ENCODE measurements around the gene TMEM254. TPM values are rescaled to one million over a fixed set of nuclear protein-coding genes. Genes with fewer than 3 reads are reported as not detected.

Gene TMEM254
- total and polyA plus RNA-seq, 3 donors from 2014 or later = 51.5 to 69.6 (median 53.0) TPM

- H3K27me3 ChIP-seq = no peaks in the 10 kb centered on the region
- no peaks in the 10 kb centered on the region for H3K36me3 ChIP-seq (ENCODE audit: low read depth, missing control alignments)
- H3K9me3 ChIP-seq = no peaks in the 10 kb centered on the region
- intact Hi-C loops (cut with DNase I; ENCODE audit: low total_unique reads) = no loop called here
- DNase-seq = no peak
- TF ChIP-seq CTCF (IDR thresholded peaks at IDR 0.05) (no peak), POLR2A (IDR thresholded peaks at IDR 0.05) (no peak)
- H3K4me1 ChIP-seq = peaks cover 6% of the 10 kb centered on the region
- WGBS, 2 donors = 2% methylated on average over 10 to 12 of the region's 12 CpGs
- peak overlapping the region; percentile 95 to 98 for H3K27ac ChIP-seq
- peak overlapping the region; percentile 83 to 94 for H3K4me3 ChIP-seq
These were observed 851 bp downstream of the TMEM254 start for GRCh38 chr10:80079312-80079719.

GRCh38 chr10:80081026-80081425 lies 2.6 kb downstream of the TMEM254 start:
- no peak overlapping the region for H3K27ac ChIP-seq
- TF ChIP-seq CTCF (IDR thresholded peaks at IDR 0.05) (no peak), POLR2A (IDR thresholded peaks at IDR 0.05) (no peak)
- DNase-seq = no peak
- no peaks in the 10 kb centered on the region for H3K9me3 ChIP-seq
- no peaks in the 10 kb centered on the region for H3K36me3 ChIP-seq (ENCODE audit: low read depth, missing control alignments)
- H3K4me1 ChIP-seq = peaks cover 6% of the 10 kb centered on the region
- no peak overlapping the region for H3K4me3 ChIP-seq
- WGBS, 2 donors = 71 to 81% methylated on average over 9 of the region's 9 CpGs
- intact Hi-C loops (cut with DNase I; ENCODE audit: low total_unique reads) = no loop called here
- no peaks in the 10 kb centered on the region for H3K27me3 ChIP-seq

GRCh38 chr10:80081801-80082750 lies 3.6 kb downstream of the TMEM254 start:
- H3K36me3 ChIP-seq (ENCODE audit: low read depth, missing control alignments) = no peaks in the 10 kb centered on the region
- WGBS, 2 donors = 67 to 78% methylated on average over 5 of the region's 5 CpGs
- no peak for DNase-seq
- no peaks in the 10 kb centered on the region for H3K9me3 ChIP-seq
- H3K4me1 ChIP-seq = peaks cover 6% of the 10 kb centered on the region
- no peaks in the 10 kb centered on the region for H3K27me3 ChIP-seq
- H3K4me3 ChIP-seq = no peak overlapping the region
- intact Hi-C loops (cut with DNase I; ENCODE audit: low total_unique reads) = no loop called here
- TF ChIP-seq POLR2A (IDR thresholded peaks at IDR 0.05) (no peak), CTCF (IDR thresholded peaks at IDR 0.05) (no peak)
- no peak overlapping the region for H3K27ac ChIP-seq

GRCh38 chr10:80090121-80090520 lies 11.7 kb downstream of the TMEM254 start:
- Histone ChIP-seq H3K27ac (no peak overlapping the region), H3K9me3 (no peaks in the 10 kb centered on the region), H3K27me3 (no peaks in the 10 kb centered on the region), H3K4me1 (no peaks in the 10 kb centered on the region), H3K36me3 (ENCODE audit: low read depth, missing control alignments) (no peaks in the 10 kb centered on the region), H3K4me3 (no peak overlapping the region)
- no peak for DNase-seq
- TF ChIP-seq CTCF (IDR thresholded peaks at IDR 0.05) (no peak), POLR2A (IDR thresholded peaks at IDR 0.05) (no peak)
- intact Hi-C loops (cut with DNase I; ENCODE audit: low total_unique reads) = no loop called here
- 80 to 92% methylated on average over 2 of the region's 2 CpGs for WGBS, 2 donors

All from testis (tissue), 3 donors.